Eye (tissue), 1 donor: ENCODE results near the gene MMP25.
A peak's percentile ranks its signal among the peaks of the same experiment; 100 is the strongest.

ENCODE experiments used
- DNase-seq: peaks from one replicate; pipeline ENCODE4 v3.0.0-alpha.2; 2015

MMP25 gene

GRCh38 chr16:3096362-3096761, 50.0 kb downstream of the MMP25 start:
- no peak for DNase-seq

GRCh38 chr16:3097266-3097665, 50.9 kb downstream of the MMP25 start:
- no peak for DNase-seq

GRCh38 chr16:3098459-3099394, 52.4 kb downstream of the MMP25 start, which contains the start of gene ZSCAN10:
Gene ZSCAN10, minus strand, starts transcription at chr16:3099294. Its CDS starts 6,357 bp downstream, at chr16:3092937.
- no peak for DNase-seq

GRCh38 chr16:3099395-3099731, 53.0 kb downstream of the MMP25 start:
- no peak for DNase-seq

- DNase-seq = peak; percentile 92
These were observed 53.6 kb downstream of the MMP25 start for GRCh38 chr16:3099732-3100499.

- peak; percentile 43 for DNase-seq
These were observed 54.9 kb downstream of the MMP25 start for GRCh38 chr16:3101018-3101840.

- peak; percentile 6 for DNase-seq
These were observed 55.6 kb downstream of the MMP25 start for GRCh38 chr16:3101841-3102470.

GRCh38 chr16:3106205-3106928, 60.0 kb downstream of the MMP25 start:
- DNase-seq = peak; percentile 96
